ENCODE data around the gene TOMT.

DNA sequence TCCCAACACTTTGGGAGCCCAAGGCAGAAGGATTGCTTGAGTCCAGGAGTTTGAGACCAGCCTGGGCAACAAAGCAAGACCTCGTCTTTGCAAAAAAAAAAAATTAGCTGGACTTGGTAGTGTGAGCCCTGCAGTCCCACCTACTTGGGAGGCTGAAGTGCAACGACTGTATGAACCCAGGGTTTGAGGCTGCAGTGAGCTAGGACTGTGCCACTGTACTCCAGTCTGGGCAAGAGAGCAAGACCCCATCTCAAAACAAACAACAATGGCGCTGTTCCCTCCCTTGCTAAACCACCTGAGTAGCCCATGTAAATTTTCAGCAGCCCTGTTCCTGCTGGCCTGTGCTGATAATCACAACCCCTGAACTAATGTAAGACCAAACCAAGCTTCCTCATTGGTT is 5.7 kb upstream of the TOMT start:
- TF ChIP-seq, protein P1, sequence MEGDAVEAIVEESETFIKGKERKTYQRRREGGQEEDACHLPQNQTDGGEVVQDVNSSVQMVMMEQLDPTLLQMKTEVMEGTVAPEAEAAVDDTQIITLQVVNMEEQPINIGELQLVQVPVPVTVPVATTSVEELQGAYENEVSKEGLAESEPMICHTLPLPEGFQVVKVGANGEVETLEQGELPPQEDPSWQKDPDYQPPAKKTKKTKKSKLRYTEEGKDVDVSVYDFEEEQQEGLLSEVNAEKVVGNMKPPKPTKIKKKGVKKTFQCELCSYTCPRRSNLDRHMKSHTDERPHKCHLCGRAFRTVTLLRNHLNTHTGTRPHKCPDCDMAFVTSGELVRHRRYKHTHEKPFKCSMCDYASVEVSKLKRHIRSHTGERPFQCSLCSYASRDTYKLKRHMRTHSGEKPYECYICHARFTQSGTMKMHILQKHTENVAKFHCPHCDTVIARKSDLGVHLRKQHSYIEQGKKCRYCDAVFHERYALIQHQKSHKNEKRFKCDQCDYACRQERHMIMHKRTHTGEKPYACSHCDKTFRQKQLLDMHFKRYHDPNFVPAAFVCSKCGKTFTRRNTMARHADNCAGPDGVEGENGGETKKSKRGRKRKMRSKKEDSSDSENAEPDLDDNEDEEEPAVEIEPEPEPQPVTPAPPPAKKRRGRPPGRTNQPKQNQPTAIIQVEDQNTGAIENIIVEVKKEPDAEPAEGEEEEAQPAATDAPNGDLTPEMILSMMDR (IDR thresholded peaks at IDR 0.05) = no peak
- TF ChIP-seq POLR2A (IDR thresholded peaks at IDR 0.05) (no peak), EP300 (IDR thresholded peaks at IDR 0.05) (no peak)
